Measurements from ENCODE around the gene WDR91.
A peak's percentile ranks its signal among the peaks of the same experiment; 100 is the strongest.

Gene WDR91

DNA sequence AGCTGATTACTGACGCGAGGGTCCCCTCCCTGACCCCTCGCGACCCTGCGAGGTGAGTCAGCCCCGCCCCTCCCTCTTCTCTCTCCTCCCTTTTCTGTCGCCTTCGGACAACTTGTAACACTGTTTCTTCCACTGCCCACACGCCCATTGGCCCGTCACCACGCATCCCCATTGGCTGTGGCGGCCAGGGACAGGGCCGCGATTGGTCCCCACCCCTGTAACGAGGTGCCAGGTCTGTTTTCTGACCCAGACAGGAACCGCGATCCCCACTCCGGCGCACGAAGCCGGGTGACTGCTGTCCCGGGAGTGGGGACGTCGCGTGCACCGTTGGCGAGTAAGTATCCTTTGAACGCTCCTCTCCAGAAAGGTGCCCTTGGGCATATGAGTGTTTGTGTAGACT is 22.2 kb upstream of the WDR91 start, which contains the start of gene STRA8:
Gene STRA8, plus strand, starts transcription at position 269 of the 400 bp plus-strand sequence. CDS start 6,687 bp downstream, outside the sequence.
- DNase-seq (ENCODE audit: low spot score) = no peak

DNA sequence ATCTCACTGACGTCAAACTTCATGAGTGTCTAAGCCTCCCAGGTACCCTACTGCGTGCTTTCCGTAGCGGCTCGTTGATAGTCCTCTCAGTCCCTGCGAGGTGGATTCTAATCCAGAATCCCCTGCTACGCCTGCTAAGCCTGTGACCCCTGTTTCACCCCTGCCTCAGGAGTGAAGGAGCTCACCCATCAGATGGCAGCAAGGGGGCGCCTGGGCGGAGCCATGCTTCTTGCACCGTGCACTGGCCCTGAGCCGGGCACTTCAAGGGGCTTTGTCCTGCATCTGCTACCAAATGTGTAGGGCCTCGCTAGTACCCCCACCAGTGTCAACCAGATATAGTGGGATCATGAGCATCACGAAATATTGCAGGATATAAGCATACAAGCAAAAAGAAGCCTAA is 21.4 kb upstream of the WDR91 start:
- DNase-seq (ENCODE audit: low spot score) = no peak

DNA sequence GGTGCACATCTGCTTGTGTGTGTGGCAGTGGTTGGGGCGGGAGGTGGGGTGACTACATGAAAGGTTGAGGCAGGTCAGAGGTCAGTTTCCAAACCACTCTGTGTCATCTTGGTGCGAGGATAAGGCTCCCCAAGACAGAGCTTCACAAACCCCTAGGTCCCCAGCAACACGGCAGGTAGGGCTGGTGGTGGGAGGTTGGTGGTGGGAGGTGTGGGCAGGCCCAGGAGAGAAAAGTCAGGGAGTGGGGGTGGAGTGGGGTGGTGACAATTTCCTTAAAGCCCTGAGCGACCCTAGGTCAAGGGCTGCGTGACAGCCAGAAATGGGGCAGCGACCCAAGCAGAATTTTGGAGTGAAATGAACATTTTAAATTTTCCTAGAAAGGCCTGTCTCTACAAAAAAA is 20.8 kb upstream of the WDR91 start:
- DNase-seq (ENCODE audit: low spot score) = no peak

DNA sequence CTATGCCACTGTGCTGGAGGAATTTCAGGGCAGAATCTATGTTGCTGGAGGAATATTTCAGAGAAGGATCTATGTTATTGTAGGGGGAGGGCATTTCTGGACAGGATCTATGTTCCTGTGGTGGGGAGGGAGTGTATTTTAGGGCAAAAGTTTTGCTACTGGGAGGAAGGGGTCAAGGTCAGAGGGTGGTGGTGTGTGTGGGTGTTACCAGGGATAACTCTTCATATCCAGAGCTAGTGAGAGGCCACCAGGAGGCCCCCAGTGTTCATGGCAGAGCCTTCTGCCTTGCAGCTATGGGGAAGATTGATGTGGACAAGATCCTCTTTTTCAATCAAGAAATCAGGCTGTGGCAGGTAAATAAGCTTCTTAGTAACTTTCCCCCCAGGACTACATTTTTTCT is 20.4 kb upstream of the WDR91 start:
- no peak for DNase-seq (ENCODE audit: low spot score)

DNA sequence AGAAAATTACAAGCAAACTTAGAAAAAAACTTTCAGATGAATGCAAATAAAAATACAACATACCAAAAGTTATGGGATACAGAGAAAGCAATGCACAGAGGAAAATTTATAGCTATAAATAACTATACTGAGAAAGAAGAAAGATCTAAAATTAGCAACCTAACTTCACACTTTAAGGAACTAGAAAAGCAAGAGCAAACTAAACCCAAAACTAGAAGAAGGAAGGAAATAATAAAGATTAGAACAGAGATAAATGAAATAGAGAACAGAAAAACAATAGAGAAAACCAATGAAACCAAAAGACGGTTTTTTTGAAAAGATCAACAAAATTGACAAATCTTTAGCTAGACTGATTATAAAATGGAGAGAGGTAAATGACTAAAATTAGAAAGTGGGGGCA is 12.7 kb upstream of the WDR91 start:
- DNase-seq (ENCODE audit: low spot score) = no peak

DNA sequence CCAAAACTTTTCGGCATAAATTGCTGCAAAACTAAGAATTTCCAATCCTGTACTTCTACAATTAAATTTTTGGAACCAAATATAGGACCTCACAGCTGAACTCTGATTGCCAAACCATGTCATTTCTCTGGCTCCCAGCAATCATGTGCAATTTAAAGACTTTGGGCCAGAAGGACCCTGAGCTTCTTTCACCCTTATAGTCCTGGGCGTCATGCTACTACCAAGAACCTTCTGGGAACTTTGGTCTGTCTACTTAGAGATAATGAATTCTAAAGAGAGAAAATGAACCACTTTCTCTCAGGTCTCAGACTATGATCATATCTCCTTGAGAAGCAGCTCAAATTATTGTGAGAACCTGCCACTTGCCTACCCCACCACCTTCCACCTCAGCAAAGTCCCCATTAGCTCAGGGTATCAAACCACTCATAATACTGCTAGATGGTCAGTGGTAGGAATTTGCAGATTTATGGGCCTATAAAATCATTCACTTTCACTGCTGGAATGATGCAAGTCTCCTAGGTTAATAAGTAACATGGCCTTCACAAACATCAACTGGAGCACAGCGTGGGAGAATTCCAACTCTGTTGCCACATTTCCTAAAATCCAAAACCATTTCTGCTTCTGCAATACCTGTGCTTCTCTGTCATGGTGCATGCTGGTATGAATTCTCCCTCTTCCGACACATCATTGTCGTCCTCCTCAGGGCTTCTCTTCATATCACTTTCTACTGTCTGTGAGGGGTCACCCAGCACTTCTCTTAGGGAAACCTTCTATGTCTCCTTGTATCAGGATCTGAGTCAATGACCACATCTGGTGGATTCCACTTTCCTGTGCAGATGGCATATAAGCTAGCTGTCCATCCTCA is 6.6 kb upstream of the WDR91 start:
- DNase-seq (ENCODE audit: low spot score) = no peak

DNA sequence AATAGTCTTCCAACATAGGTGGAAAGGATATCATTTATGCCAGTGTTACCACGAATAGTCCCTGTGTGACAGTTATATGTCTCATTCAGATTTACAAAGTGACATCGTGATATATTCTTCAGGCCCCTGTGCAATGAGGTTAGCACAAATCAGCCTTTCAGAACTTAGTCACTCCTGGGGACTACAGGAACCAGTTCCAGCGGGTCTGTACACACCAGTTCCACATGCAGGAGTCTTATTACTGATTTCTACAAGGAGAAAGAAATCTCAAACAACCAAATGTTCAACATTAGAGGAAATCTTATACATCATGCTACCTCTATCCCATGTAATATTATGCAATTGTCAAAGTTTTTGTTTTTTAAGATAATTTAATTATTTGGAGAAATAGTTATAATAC is 4.4 kb upstream of the WDR91 start:
- DNase-seq (ENCODE audit: low spot score) = no peak

DNA sequence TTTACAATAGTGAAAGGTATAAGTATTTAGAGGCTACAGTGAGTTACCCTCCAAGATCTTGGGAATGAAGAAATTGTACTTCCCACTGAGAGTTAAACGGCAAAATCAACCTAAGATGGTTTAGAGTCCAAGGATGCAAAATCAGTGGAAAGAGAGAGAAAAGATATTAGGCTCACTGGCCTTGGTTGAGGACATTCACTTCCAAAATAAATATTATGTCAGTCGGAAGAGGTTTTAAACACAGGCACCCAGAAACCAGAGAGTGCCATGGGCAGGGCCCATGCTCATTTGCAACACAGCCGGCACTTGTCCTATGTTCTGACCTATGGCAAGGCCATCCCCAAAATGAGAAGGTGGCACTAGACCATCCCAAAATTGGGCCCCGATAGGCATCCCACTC is 3.9 kb upstream of the WDR91 start:
- no peak for DNase-seq (ENCODE audit: low spot score)

DNA sequence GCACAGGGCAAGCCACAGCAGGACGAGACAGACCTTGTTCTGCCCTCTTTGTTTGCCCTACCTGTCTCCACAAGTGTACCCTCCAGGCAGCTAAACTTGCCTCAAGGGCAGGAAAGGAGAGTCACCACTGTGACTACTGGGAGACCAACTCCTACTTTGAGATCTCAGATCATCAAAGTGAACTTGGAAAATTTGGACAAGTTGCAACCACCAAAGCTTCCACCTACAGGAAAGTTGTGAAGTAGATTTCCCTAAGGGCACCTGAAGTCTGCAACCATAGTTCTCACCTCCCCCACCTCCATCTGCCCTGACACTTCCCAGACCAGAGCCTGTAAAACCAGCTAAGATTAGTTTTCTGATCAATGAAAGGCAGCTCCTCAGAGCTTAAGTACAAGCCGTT is 2.5 kb upstream of the WDR91 start:
- no peak for DNase-seq (ENCODE audit: low spot score)

DNA sequence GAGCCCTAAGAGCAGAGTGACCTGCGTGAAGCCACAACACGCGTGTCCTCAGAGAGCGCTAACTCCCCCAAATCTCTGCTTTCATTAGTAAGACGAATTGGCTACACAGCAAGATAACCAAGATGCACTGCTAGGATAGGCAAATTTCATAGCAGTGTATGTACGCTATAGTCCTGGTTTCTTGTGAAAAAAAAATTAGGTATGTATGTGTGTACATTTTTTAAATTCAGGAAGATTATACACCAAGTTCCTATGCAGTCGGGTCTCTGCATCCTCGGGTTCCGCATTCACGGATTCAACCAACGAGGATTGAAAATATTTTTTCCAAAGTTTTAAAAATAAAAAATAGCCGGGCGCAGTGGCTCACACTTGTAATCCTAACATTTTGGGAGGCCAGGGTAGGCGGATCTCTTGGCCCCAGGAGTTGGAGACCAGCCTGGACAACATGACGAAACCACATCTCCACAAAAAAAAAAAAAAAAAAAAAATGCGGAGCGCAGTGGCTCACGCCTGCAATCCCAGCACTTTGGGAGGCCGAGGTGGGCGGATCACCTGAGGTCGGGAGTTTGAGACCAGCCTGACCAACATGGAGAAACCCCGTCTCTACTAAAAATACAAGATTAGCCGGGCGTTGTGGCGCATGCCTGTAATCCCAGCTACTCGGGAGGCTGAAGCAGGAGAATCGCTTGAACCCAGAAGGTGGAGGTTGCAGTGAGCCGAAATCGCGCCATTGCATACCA is 790 bp upstream of the WDR91 start:
- DNase-seq (ENCODE audit: low spot score) = peak; percentile 38

DNA sequence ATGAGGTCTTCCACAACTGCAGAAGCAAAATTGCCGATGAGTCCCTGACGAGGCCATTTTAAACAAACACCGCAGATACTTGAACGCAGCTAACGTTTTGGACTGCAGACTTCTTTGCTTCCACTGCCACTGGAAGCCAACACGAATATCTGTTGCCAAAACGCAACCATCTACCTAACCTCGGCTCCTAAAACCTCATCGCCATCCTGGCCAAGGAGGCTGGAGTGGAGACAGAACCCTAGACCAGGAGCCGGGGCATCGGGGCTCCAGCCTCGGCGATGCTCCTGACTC is 493 bp downstream of the WDR91 start:
- DNase-seq (ENCODE audit: low spot score) = no peak

DNA sequence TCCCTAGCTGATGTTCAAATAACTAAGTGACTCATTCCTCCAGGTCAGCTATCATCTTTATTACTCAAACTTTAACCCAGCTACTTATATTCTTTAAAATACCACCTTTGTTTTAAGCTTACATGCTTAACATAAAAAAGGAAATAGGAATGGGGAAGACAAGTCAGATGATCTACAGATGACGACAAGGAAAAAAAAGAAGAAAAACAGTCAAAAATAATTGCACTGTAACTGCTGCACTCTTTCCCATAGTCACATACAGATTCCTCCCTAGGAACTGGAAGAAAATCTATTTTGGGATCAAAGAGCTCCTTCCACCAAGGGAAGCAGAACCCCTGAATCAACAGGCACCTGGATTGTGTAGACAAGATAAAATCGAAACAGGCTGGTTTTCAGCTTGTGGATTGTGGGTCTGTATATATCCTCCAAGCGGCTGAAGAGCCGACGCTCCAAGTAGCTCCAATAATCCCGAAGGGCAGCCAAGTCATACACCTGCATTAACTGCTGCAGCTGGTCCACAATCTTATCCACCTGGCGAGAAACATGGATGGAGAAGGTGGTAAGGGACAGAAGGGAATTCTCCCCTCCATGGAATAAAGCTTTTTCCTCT is 2.0 kb downstream of the WDR91 start:
- no peak for DNase-seq (ENCODE audit: low spot score)

DNA sequence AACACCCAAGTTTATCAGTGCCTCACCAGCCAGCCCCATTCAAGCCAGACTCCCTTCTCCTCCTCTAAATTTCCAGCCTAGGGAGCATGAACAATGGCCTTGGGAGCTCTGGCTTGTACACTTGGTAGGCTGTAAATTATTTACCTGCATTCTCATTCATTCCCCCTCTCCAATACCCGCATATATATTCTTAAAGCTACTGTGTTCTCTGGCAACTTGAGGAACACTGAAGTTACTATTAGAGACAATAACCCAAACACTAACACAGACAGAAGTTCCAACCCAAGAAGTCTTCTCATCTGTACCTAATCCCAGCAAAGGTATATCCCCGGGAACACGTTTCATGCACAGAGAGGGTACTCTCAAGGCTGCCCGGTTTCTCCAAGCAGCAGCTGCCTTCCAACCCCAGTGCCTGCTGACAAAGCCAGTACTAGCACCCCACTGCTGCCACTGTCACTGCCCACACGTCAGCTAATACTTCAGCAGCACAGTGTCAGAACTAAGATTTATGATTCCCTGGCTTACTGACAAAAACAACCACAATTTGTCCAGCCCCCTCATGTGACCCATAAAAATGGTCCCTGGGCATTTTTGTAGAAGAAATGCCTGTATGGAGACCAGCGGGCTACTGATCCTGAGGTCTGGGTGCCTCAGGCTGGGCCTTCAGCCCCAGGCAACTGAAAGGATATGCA is 3.1 kb downstream of the WDR91 start:
- no peak for DNase-seq (ENCODE audit: low spot score)

DNA sequence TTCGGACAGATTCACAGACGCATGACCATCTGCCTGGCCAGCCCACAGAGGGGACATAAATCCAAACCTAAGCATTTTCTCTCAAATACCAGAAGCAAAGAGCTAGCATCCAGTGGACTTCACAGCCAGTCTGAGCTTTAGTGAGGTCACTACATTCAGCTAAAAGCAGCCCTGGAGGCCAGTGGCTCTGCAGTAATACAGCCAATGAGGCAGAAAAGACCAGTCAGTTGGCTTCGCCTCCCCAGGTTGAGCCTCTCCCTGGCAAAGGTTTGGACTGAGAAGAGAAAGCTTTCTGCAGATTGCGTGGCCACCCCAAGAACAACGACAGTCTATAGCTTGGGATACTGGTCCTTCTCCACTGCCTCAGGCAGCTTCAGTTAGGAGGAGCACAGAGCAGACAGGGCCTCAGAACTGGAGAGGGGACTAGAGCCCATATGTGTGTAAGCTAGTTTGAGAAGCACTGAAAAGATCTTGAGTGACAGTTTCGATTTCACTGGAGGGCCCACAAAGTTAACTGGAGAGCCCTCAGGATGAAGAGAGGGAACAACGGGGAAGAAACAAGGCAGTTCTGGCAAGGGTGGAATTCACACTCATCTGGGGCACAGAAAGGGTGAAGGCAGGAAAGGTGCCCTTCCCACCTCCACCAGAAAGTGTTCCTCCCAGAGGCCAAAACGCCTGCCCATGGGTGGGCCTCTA is 3.8 kb downstream of the WDR91 start:
- DNase-seq (ENCODE audit: low spot score) = no peak

DNA sequence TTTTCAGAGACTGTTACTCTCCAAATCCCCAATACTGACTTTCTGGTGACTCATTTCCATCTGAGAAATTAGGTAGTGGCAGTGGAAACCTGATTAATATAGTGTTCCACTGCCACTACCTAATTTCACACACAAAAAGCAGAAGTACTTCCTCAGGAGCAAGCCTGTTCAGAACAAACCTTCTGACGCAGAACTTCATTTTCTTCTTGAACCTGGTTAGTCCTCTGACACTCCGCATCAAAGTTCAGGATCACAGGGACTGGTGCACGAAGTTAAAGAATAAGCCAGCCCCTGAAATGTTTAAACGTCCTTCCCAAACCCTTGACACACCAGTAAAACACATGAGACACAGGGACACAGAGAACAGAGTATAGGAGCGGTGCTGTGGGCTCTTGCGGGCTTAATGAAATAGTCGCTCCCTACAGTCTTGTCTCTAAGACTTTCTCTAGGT is 4.4 kb downstream of the WDR91 start:
- DNase-seq (ENCODE audit: low spot score) = no peak

DNA sequence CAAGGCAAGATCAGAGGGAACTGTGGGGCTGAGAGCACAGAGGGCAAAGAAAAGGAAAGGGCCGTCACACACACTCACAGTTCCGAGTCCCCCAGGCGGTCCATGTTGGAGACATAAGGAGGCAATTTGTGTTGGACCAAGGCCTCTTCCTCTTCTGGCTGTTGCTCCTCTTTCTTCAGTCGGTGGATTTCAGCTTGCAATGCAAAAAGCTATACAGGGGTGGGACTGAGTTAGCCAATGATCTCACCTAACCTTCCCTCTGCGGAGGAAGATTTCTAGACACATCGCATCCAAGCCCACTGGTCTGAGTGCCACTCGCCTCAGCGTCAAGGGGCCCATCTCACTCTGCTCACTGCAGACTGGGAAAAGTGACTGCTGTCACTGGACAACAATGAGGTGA is 5.5 kb downstream of the WDR91 start:
- DNase-seq (ENCODE audit: low spot score) = no peak

DNA sequence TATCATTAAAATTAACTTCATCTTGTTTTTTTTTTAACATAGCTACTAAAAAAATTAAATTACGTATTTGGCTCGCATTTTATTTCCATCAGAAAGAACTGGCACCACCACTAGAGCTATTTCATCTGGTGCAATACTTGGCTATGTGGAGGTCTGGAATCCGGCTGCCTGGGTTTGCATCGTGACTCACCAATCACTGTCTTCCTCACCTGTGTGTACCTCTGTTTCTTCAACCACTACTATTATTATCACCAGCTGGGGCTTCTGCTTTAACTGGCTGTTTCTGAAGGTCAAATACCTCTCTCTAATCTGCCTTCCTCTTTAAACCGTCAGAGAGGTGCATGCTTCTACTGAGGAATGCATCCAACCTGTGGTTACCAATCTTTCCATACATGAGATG is 6.5 kb downstream of the WDR91 start:
- DNase-seq (ENCODE audit: low spot score) = no peak

DNA sequence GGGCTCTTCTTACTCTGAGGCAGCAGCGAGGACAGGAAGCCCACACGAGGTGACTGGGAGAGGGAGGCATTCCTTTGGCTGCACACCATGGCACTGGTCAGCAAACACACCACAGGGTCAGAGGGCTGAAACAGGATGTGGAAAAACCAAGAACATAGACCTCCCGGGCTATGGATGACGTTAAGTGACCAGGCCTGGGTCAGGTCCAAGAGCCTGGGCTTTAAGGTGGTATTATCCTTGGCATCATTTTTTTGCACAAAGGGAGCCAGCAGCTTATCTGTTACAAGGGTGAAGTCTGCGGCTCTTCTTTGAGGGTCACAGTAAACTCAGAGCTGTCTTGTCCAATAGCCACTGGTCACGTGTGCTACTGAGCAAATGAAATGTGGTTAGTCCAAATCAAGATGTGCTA is 7.0 kb downstream of the WDR91 start:
- DNase-seq (ENCODE audit: low spot score) = no peak

DNA sequence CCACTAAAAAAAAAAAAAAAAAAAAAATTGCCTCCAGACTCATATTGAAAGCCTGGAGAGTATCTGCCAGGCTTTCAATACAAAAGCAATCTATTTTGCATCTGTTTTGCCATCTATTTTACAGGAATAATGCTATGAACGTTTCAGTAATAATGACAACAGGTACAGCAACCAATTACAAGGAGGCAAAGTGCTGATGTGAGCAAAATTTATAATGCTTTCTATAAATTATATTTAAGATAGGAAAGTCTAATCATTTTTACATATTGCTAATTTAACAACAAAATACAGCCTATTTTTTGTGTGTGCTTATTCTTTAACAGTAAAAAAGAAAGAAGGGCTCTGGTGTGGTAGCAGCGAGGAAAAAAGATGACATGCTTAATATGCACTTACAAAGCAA is 10.0 kb downstream of the WDR91 start:
- DNase-seq (ENCODE audit: low spot score) = no peak

DNA sequence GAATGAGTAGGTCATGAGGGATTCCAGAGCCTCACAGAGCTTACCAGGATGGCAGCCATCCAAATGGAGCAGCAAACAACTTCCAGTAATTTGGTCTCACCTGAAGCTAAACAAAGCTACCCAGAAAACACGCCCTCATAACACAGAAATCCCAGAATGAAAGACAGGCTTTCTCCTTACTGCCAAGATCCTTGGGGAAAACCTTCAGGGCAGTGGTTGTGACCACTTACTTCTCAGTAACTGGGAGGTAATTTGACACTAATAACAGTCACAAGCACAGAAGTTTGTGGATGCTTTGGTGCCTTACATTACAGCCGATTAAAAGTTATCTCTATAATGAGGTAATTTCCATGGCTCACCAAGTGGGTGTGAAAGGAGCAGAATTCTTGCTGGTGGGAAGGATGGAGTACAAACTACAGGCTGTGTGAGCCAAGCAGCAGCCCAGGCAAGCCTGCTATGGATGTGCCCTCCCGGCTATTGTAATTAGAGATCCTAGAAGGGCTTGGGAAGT is 10.4 kb downstream of the WDR91 start:
- no peak for DNase-seq (ENCODE audit: low spot score)

DNA sequence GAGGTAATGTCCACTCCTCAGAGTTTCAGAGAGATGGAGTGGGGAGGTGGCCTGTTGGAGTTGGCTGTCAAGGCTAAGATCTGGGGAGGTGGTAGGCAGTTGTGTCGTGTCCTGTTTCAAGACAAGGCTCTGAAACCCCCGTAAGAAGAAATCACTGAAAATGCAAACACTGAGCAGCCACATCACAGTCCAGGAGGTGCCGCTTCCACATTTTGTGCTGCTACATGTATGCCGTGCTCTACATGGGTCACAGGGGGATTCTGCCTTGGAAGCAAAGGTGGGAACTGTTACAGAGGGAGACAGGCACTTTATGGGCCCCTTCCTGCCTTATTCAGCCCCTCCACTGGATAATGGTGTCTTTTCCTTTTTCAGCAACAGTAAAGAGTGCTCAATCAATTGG is 11.9 kb downstream of the WDR91 start:
- DNase-seq (ENCODE audit: low spot score) = no peak
